Fibroblast of pulmonary artery (primary cell): ENCODE measurements around the gene CERS5.
"Not testable (repeated sequence)": the region's sequence is repeated elsewhere in the genome, so short reads cannot be mapped to it uniquely, and the experiment has no call there.

Experiments used
- DNase-seq: peaks from one replicate; pipeline ENCODE4 v3.0.0-alpha.2; 2010; ENCODE audit warnings: low read depth
- H3K4me3 ChIP-seq: replicated peaks from 2 replicates; pipeline ENCODE4 v1.5.1; 2011; ENCODE audit warnings: low read depth, mild to moderate bottlenecking, control low read depth, low read length, moderate library complexity
- TF ChIP-seq, protein P1 (sequence below): IDR thresholded peaks from 2 replicates; pipeline ENCODE4 v1.5.1; 2011; ENCODE audit warnings: mild to moderate bottlenecking, control low read depth, low read length, inconsistent platforms; ENCODE audit errors: missing control alignments

CERS5 gene

DNA sequence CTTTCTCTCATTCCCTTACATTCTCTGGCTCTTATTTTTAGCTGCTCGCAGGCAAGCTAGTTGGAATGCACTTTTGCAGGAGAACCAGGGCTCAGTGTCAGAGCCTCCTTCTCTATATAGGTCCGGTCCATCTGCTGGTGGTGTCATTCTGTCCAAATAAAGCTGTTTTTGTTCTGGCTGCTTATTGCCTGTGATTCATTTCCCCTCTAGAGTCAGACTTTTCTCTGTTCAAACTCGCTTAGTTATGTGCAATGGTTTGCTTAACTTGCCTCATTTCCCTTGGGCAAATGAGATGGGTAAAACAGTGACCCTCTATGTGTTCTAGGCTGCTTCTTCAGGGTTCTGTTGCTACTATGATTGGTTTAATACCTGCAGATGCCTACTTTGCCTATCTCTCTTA, 79.2 kb downstream of the CERS5 start:
- TF ChIP-seq, protein P1, sequence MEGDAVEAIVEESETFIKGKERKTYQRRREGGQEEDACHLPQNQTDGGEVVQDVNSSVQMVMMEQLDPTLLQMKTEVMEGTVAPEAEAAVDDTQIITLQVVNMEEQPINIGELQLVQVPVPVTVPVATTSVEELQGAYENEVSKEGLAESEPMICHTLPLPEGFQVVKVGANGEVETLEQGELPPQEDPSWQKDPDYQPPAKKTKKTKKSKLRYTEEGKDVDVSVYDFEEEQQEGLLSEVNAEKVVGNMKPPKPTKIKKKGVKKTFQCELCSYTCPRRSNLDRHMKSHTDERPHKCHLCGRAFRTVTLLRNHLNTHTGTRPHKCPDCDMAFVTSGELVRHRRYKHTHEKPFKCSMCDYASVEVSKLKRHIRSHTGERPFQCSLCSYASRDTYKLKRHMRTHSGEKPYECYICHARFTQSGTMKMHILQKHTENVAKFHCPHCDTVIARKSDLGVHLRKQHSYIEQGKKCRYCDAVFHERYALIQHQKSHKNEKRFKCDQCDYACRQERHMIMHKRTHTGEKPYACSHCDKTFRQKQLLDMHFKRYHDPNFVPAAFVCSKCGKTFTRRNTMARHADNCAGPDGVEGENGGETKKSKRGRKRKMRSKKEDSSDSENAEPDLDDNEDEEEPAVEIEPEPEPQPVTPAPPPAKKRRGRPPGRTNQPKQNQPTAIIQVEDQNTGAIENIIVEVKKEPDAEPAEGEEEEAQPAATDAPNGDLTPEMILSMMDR, result no peak
- H3K4me3 ChIP-seq, result no peak overlapping the region
- peak; percentile 82 for DNase-seq

DNA sequence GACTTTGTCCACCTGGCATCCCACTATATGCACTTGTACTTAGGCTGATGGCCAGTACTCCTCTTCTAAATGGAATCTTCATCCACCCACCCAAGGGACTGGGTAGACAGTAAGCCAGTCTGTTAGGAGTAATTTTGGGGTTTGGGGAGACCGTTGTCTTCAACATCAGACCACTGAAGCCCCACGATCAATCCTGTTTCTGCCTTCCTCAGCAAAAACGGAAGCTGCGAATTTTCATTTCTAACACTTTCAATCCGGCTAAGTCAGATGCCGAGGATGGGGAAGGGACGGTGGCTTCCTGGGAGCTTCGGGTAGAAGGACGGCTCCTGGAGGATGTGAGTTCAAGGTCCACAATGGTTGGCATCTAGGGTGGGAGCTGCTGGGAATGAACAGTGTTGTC, 80.0 kb downstream of the CERS5 start:
- H3K4me3 ChIP-seq, result no peak overlapping the region
- TF ChIP-seq, protein P1, result no peak
- DNase-seq, result no peak

DNA sequence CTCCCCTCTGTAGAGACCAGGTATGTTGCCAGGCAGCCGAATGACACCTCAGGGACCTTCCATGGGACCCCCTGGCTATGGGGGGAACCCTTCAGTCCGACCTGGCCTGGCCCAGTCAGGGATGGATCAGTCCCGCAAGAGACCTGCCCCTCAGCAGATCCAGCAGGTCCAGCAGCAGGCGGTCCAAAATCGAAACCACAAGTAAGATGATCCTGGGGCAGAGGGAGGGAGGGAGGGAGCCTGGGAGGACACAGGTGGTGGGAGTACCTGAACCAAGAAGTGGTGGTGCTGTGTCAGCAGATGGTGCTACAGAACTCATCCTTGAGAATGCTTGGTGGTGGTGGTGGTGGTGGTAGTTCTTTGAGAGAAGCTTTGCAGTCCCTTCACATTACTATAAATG, 81.0 kb downstream of the CERS5 start:
- H3K4me3 ChIP-seq, result peak overlapping the region; percentile 90
- TF ChIP-seq, protein P1, result no peak
- DNase-seq, result no peak

DNA sequence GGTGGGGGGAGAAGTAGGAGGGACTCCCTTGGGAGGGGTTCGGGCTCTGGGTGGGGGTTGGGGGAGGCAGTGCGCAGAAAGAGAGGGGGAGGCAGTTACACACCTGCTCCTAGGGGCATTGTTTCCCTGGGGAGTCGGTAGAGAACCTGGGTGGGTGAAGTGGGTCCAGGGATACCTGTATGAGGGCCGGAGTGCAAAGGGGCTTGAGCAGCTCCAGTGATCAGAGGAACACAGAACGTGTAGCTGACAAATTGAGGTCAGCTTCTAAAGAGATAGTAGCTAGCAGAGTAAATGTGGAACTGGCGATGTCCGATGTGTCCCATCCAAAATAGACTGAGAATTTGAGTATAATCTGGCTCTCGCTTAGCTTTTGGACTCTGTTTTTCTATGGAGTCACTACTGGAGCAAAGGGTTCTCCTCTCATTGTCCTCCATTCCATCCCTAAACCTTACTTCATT, 81.5 kb downstream of the CERS5 start:
- TF ChIP-seq, protein P1, result no peak
- DNase-seq, result no peak

DNA sequence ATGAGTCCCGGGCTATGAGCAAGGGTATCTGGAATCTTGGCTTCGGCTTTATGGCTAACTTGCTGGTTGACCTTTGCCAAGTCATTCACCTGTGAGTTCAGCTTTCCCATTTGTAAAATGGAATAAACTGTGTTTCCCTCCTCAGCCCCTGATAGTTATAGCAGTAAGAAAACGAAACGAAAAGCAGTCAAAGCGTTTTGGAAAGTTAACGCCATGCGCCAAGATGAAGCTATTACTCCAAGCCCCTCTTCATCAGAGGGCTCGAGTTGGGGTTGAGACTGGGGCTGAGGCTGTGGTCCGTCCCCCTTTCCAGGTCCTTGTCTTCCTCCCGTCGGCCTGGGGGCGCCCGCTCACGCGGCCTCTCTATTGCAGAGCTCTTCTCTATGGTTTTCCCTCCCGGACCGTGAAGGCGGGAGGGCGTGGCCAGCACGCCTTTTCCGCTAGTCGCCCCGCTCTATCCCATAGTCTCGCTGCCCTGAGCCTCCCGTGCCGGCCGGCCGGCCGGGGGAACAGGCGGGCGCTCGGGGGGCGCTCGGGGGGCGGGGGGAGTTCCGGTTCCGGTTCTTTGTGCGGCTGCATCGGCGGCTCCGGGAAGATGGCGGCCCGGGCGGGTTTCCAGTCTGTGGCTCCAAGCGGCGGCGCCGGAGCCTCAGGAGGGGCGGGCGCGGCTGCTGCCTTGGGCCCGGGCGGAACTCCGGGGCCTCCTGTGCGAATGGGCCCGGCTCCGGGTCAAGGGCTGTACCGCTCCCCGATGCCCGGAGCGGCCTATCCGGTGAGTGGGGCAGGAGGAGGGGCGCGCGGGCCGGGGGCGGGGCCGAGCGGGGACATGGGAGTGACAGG, 82.2 kb downstream of the CERS5 start, which contains the start of gene SMARCD1:
Gene SMARCD1 (plus strand): TSS at position 568 of the 840 bp plus-strand sequence. CDS start 28 bp downstream, at position 596.
- peak; percentile 92 for DNase-seq
- H3K4me3 ChIP-seq, result peak within 1 kb of the TSS; percentile 90
- TF ChIP-seq, protein P1, result peak; percentile 55

More for the DNA sequence above, 81.5 kb downstream of the CERS5 start:
- H3K4me3 ChIP-seq, result peak overlapping the region; percentile 90

DNA sequence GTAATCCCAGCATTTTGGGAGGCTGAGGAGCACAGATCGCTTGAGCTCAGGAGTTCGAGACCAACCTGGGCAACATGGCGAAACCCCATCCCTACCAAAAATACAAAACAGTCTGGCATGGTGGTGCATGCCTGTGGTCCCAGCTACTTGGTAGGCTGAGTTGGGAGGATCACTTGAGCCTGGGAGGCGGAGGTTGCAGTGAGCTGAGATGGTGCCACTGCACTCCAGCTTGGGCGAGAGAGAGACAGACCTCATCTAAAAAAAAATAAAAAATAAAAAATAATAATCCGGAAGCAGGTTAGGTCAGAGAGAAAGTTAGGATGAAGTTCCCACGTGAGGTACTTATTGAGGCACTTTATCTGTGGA, 82.8 kb downstream of the CERS5 start:
- not testable (repeated sequence) for DNase-seq
- H3K4me3 ChIP-seq, result peak overlapping the region; percentile 90

DNA sequence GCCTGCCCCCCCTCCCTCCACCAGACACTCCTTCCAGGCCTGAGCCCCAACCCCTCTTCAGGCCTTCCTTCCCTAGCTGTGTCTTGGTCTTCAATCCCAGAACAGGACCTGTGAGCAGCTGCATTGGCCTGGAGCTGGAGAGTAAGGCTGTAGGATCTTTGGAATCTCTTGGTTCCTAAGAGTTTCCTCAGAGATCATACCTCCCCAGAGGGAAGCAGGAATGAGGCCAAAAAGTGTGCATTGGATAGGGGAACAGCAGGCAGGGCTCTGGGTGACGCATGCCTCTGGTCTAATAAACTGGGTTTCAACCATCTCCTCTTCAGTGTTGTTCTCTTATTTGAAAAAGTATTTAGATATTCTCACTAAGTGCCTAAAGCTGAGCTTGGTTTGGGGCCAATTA, 83.9 kb downstream of the CERS5 start:
- no peak for DNase-seq
- H3K4me3 ChIP-seq, result no peak overlapping the region
- TF ChIP-seq, protein P1, result no peak
